ENCODE results near the gene PARK7. TPM values are rescaled to one million over a fixed set of nuclear protein-coding genes. Genes with fewer than 3 reads are reported as not detected.

PARK7 gene
- total and polyA plus RNA-seq, 11 donors: 275 to 550 (median 345) TPM

DNA sequence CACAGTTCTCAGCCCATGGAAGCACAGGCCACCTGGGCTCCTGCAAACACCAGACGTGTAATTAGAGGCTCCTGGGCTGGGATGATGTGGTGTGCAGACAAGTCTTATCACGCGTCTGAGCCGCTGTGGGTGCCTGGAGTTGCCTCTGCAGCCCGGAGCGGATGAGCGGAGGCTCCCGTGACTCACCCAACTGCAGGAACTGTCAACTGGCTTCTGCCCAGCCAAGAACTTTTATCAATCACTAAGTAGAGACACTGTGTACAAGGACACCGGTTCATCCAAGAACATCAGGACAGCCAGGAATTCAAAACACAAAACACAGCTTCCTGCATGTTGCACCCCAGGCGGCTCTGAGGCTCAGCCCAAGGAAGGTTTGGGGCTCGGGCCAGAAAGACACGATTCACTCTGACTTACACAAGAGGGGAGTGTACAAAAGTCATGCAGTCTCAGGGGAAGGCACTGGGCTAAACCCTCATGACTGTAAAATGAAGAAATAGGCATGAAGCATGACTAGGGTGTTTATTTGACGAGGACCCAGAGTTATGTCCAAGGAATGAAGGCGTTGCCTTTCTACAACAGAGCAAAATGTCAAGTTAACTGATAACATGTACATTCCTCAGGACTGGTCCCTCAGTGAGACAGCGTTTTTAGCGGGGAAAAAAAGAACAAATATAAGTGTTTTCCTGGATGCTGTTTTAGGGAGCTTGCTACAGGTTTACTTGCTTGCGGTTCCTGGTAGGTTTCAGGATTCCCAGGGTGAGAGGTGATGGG is 43.5 kb downstream of the PARK7 start:
- peak; percentile 84 to 95 (median 90) for ATAC-seq

GRCh38 chr1:8006037-8006963 is 44.8 kb downstream of the PARK7 start:
- peaks cover 5 to 27% (median 20%) of the 10 kb centered on the region in 12 donors for H3K4me1 ChIP-seq
- no peak overlapping the region for H3K4me3 ChIP-seq
- H3K9me3 ChIP-seq: no peaks in the 10 kb centered on the region
- DNase-seq (no peak), ATAC-seq (no peak)
- H3K27ac ChIP-seq: peak overlapping the region in 5 of 12 donors; percentile 64 to 85 (median 79)
- intact Hi-C loops (cut with DNase I): no loop called here
- 95 to 98% (median 97%) methylated on average over 12 of the region's 12 CpGs for whole genome bisulfite sequencing, 4 donors
- no peaks in the 10 kb centered on the region for H3K27me3 ChIP-seq
- TF ChIP-seq POLR2A (IDR thresholded peaks at IDR 0.05): no peak
- TF ChIP-seq, protein P1, sequence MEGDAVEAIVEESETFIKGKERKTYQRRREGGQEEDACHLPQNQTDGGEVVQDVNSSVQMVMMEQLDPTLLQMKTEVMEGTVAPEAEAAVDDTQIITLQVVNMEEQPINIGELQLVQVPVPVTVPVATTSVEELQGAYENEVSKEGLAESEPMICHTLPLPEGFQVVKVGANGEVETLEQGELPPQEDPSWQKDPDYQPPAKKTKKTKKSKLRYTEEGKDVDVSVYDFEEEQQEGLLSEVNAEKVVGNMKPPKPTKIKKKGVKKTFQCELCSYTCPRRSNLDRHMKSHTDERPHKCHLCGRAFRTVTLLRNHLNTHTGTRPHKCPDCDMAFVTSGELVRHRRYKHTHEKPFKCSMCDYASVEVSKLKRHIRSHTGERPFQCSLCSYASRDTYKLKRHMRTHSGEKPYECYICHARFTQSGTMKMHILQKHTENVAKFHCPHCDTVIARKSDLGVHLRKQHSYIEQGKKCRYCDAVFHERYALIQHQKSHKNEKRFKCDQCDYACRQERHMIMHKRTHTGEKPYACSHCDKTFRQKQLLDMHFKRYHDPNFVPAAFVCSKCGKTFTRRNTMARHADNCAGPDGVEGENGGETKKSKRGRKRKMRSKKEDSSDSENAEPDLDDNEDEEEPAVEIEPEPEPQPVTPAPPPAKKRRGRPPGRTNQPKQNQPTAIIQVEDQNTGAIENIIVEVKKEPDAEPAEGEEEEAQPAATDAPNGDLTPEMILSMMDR (IDR thresholded peaks at IDR 0.05): no peak
- H3K36me3 ChIP-seq: peaks cover 0 to 9% (median 0%) of the 10 kb centered on the region in 9 donors

More for the DNA sequence above, 43.5 kb downstream of the PARK7 start:
- Histone ChIP-seq H3K4me1 (peaks cover 5 to 27% (median 20%) of the 10 kb centered on the region in 12 donors), H3K4me3 (peak overlapping the region in 5 of 12 donors; percentile 3 to 15 (median 6)), H3K36me3 (peaks cover 0 to 3% (median 0%) of the 10 kb centered on the region in 9 donors), H3K27me3 (no peaks in the 10 kb centered on the region), H3K9me3 (no peaks in the 10 kb centered on the region), H3K27ac (peak overlapping the region; percentile 3 to 85 (median 66))
- peak; percentile 42 to 89 (median 85) for DNase-seq
- WGBS, 4 donors: 9 to 16% (median 13%) methylated on average over 9 to 17 of the region's 17 CpGs
- intact Hi-C loops (cut with DNase I): no loop called here
- TF ChIP-seq, protein P1 (IDR thresholded peaks at IDR 0.05): no peak
- peak in 1 of 2 donors; percentile 11 for TF ChIP-seq POLR2A (IDR thresholded peaks at IDR 0.05)

DNA sequence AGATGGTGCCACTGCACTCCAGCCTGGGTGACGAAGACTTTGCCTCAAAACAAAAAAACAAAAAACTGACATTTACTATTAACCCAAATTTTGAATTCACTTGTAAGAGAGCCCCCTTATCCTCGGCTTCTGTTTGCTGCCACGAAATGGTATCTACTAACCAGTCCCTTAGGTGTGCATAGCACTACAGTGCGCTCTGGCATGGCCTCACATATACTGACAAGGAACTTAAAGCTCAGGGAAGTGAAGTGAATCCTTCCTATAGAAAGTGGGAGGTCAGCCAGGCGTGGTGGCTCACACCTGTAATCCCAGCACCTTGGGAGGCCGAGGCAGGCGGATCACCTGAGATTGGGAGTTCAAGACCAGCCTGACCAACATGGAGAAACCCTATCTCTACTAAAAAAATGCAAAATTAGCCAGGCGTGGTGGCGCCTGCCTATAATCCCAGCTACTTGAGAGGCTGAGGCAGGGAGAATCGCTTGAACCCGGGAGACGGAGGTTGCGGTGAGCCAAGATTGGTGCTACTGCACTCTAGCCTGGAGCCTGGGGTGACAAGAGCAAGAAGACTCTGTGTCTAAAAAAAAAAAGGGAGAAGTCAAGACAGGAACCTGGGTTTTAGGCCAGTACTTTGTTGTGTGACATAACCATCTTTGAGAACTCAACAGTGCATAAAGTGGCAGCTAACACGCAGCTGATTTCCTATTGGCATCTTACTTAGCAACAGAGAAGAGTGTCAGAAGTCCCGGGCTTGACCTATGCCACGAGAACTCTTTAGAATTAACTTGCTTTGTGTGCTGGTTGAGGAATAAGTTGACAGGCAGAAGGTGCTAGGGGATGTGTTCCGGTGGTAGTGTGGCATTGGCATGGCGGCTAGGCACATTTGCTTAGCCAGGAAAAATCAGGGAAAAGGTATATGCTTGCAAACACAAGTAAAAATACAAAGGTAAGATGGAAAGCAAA is 47.8 kb downstream of the PARK7 start:
- no peak for DNase-seq
- Histone ChIP-seq H3K9me3 (no peaks in the 10 kb centered on the region), H3K27ac (no peak overlapping the region), H3K27me3 (no peaks in the 10 kb centered on the region), H3K36me3 (peaks cover 0 to 39% (median 26%) of the 10 kb centered on the region in 9 donors), H3K4me1 (peaks cover 2 to 23% (median 15%) of the 10 kb centered on the region in 12 donors), H3K4me3 (no peak overlapping the region)
- TF ChIP-seq, protein P1 (IDR thresholded peaks at IDR 0.05): no peak
- no peak for TF ChIP-seq POLR2A (IDR thresholded peaks at IDR 0.05)
- ATAC-seq: no peak
- 95 to 97% (median 96%) methylated on average over 18 of the region's 18 CpGs for WGBS, 4 donors
- intact Hi-C loops (cut with DNase I): loop anchor here in 3 of 10 donors (10.0 kb wide), 1 partner anchor 335 kb away; no protein-coding TSS in a partner anchor

Data from heart left ventricle (tissue), 16 donors.